H1 (cell line): ENCODE measurements around the gene KCTD17. TPM values are rescaled to one million over a fixed set of nuclear protein-coding genes. Genes with fewer than 3 reads are reported as not detected.

ENCODE experiments used
- CTCF ChIA-PET: fragments of 300-600 bp; sonication (Branson Sonifier 250); formaldehyde crosslinking; loops from one replicate; lab custom pipeline; 2021; ENCODE audit not compliant: partially characterized antibody; lab: Charles Lee
- POLR2A ChIA-PET: fragments of 300-600 bp; sonication (Branson Sonifier 250); formaldehyde crosslinking; loops from one replicate; lab custom pipeline; 2021; ENCODE audit warnings: inconsistent platforms; ENCODE audit not compliant: partially characterized antibody; lab: Charles Lee
- DNase-seq, 2 experiments: peaks; one replicate each; pipeline versions ENCODE4 v3.0.0 to v3.0.0-alpha.2; 2010 to 2022; ENCODE audit warnings: low spot score in 2 of 2, low read depth in 1 of 2, mixed read lengths in 1 of 2
- FAIRE-seq: peaks from 2 replicates; lab custom pipeline; 2011; peaks lifted over from hg19 to GRCh38; lab: Jason Lieb, UNC
- H2AFZ ChIP-seq: 2 replicates; pipeline ENCODE4 v1.8.1; 2012; ENCODE audit warnings: low read length, inconsistent platforms
- H2AK5ac ChIP-seq: 2 replicates; pipeline ENCODE4 v1.6.1; 2013; ENCODE audit warnings: low read depth, low read length
- H2BK120ac ChIP-seq: replicated peaks from 2 replicates; pipeline ENCODE3; 2013; ENCODE audit warnings: low read depth, low read length, inconsistent platforms
- H2BK12ac ChIP-seq: 2 replicates; pipeline ENCODE4 v1.6.1; 2013; ENCODE audit warnings: low read depth, low read length
- H2BK15ac ChIP-seq: 2 replicates; pipeline ENCODE4 v1.6.1; 2013; ENCODE audit warnings: low read length
- H2BK20ac ChIP-seq: 2 replicates; pipeline ENCODE4 v1.6.1; 2013; ENCODE audit warnings: low read length
- H2BK5ac ChIP-seq: 2 replicates; pipeline ENCODE4 v1.6.1; 2013; ENCODE audit warnings: low read depth, low read length
- H3K14ac ChIP-seq: 2 replicates; pipeline ENCODE4 v1.6.1; 2013; ENCODE audit warnings: inconsistent platforms; ENCODE audit not compliant: insufficient read length
- H3K18ac ChIP-seq: 2 replicates; pipeline ENCODE4 v1.6.1; 2013; ENCODE audit warnings: low read length; ENCODE audit errors: extremely low read depth
- H3K23ac ChIP-seq: 2 replicates; pipeline ENCODE4 v1.6.1; 2013; ENCODE audit warnings: inconsistent platforms; ENCODE audit not compliant: insufficient read length
- H3K23me2 ChIP-seq: 2 replicates; pipeline ENCODE4 v1.6.1; 2013; ENCODE audit warnings: low read depth, low read length
- H3K27ac ChIP-seq: 2 replicates; pipeline ENCODE4 v1.6.1; 2011; ENCODE audit warnings: low read depth, low read length, inconsistent platforms
- H3K27me3 ChIP-seq, 4 experiments: replicated peaks in 1 of 4; 1 replicate in 1 of 4; 2 replicates in 3 of 4; pipeline versions ENCODE4 v1.6.1 to v1.8.1; 2011 to 2013; ENCODE audit warnings: low read length in 3 of 4, mild to moderate bottlenecking in 3 of 4, inconsistent platforms in 2 of 4, mixed read lengths in 2 of 4, moderate library complexity in 1 of 4; ENCODE audit not compliant: control insufficient read depth in 3 of 4, insufficient read depth in 3 of 4; ENCODE audit errors: extremely low read depth in 1 of 4
- H3K36me3 ChIP-seq, 4 experiments: 2 replicates each; pipeline versions ENCODE4 v1.6.1 to v1.8.1; 2011 to 2013; ENCODE audit warnings: mild to moderate bottlenecking in 4 of 4, low read length in 3 of 4, moderate library complexity in 2 of 4, control low read depth in 1 of 4, inconsistent platforms in 1 of 4; ENCODE audit not compliant: insufficient read depth in 4 of 4, control insufficient read depth in 2 of 4
- H3K4ac ChIP-seq: replicated peaks from 2 replicates; pipeline ENCODE3; 2013; ENCODE audit warnings: low read length, low read depth, mixed read lengths, inconsistent platforms; ENCODE audit not compliant: insufficient read length
- H3K4me1 ChIP-seq, 4 experiments: replicated peaks in 1 of 4; 1 replicate in 1 of 4; 2 replicates in 3 of 4; pipeline versions ENCODE4 v1.6.1 to v1.8.1; 2011 to 2013; ENCODE audit warnings: low read length in 3 of 4, inconsistent platforms in 2 of 4, mixed read lengths in 1 of 4; ENCODE audit not compliant: insufficient read depth in 4 of 4, control insufficient read depth in 3 of 4
- H3K4me2 ChIP-seq, 2 experiments: 2 replicates each; pipeline versions ENCODE4 v1.6.1 to v1.8.1; 2011 to 2013; ENCODE audit warnings: low read depth in 2 of 2, low read length in 2 of 2, control low read depth in 1 of 2, inconsistent platforms in 1 of 2, mild to moderate bottlenecking in 1 of 2; ENCODE audit not compliant: insufficient read depth in 1 of 2
- H3K4me3 ChIP-seq, 4 experiments: fragments of 200-600, 300-600 bp in 1 of 4; sonication (generic), shearing (Covaris generic), sonication (Bioruptor Twin) in 1 of 4; 2 replicates each; pipeline versions ENCODE4 v1.5.1 to v1.8.1; 2011 to 2016; ENCODE audit warnings: low read length in 4 of 4, low read depth in 3 of 4, control low read depth in 2 of 4, inconsistent platforms in 2 of 4, mild to moderate bottlenecking in 2 of 4, mixed read lengths in 1 of 4, moderate library complexity in 1 of 4; ENCODE audit not compliant: insufficient read depth in 2 of 4; ENCODE audit errors: extremely low read depth in 1 of 4
- H3K56ac ChIP-seq: replicated peaks from 2 replicates; pipeline ENCODE3; 2013; ENCODE audit warnings: low read depth, mild to moderate bottlenecking, mixed read lengths, low read length, inconsistent platforms; ENCODE audit not compliant: insufficient read length
- H3K79me1 ChIP-seq: 2 replicates; pipeline ENCODE4 v1.6.1; 2013; ENCODE audit warnings: low read depth, low read length, control low read depth
- H3K79me2 ChIP-seq, 2 experiments: 2 replicates each; pipeline versions ENCODE4 v1.6.1 to v1.8.1; 2012 to 2013; ENCODE audit warnings: low read length in 2 of 2, mild to moderate bottlenecking in 2 of 2, inconsistent platforms in 1 of 2; ENCODE audit not compliant: insufficient read depth in 2 of 2, control insufficient read depth in 1 of 2
- H3K9ac ChIP-seq, 4 experiments: replicated peaks in 1 of 4; 1 replicate in 1 of 4; 2 replicates in 3 of 4; pipeline versions ENCODE4 v1.6.1 to v1.8.1; 2011 to 2013; ENCODE audit warnings: low read depth in 3 of 4, low read length in 3 of 4, control low read depth in 2 of 4, mild to moderate bottlenecking in 2 of 4, moderate library complexity in 2 of 4, inconsistent platforms in 1 of 4; ENCODE audit errors: extremely low read depth in 1 of 4
- H3K9me3 ChIP-seq, 2 experiments: 2 replicates each; pipeline versions ENCODE4 v1.6.1 to v1.8.1; 2012 to 2013; ENCODE audit warnings: mild to moderate bottlenecking in 2 of 2, moderate library complexity in 2 of 2, control low read depth in 1 of 2, inconsistent platforms in 1 of 2, low read depth in 1 of 2, low read length in 1 of 2, mixed read lengths in 1 of 2; ENCODE audit not compliant: insufficient read depth in 2 of 2
- H4K20me1 ChIP-seq, 2 experiments: replicated peaks in 1 of 2; 2 replicates each; pipeline versions ENCODE3 to v1.8.1; 2011 to 2013; ENCODE audit warnings: inconsistent platforms in 2 of 2, low read length in 2 of 2, mild to moderate bottlenecking in 1 of 2; ENCODE audit not compliant: insufficient read depth in 2 of 2, control insufficient read depth in 1 of 2
- H4K5ac ChIP-seq: 2 replicates; pipeline ENCODE4 v1.6.1; 2013; ENCODE audit warnings: low read length, low read depth, mixed read lengths, inconsistent platforms; ENCODE audit not compliant: insufficient read length
- H4K8ac ChIP-seq: 2 replicates; pipeline ENCODE4 v1.8.0; 2013; ENCODE audit warnings: mild to moderate bottlenecking, moderate library complexity, low read length, inconsistent platforms; ENCODE audit not compliant: insufficient read depth; ENCODE audit errors: extremely low read depth
- H4K91ac ChIP-seq: replicated peaks from 2 replicates; pipeline ENCODE3; 2013; ENCODE audit warnings: low read length, mixed read lengths, inconsistent platforms; ENCODE audit not compliant: insufficient read length
- BCL11A ChIP-seq, 2 experiments: IDR thresholded peaks; one replicate each; pipeline ENCODE4 v1.6.1; 2011; ENCODE audit warnings: low read depth in 2 of 2, low read length in 2 of 2, mild to moderate bottlenecking in 2 of 2
- CBX5 ChIP-seq: fragments of 300-800, 300-1000 bp; sonication (generic); IDR thresholded peaks from 2 replicates; pipeline ENCODE4 v1.7.1; 2016; ENCODE audit warnings: antibody characterized with exemption, low read length, low read depth
- FOSL1 ChIP-seq: IDR thresholded peaks from 2 replicates; pipeline ENCODE4 v1.6.1; 2011; ENCODE audit warnings: mild to moderate bottlenecking, low read depth, low read length, moderate library complexity; ENCODE audit not compliant: insufficient read depth
- HDAC2 ChIP-seq, 2 experiments: fragments of 300-600 bp in 1 of 2; sonication (generic) in 1 of 2; IDR thresholded peaks; 2 replicates each; pipeline ENCODE4 v1.6.1; 2011 to 2012; ENCODE audit warnings: low read depth in 2 of 2, low read length in 2 of 2, mild to moderate bottlenecking in 2 of 2, moderate library complexity in 2 of 2, borderline replicate concordance in 1 of 2, inconsistent platforms in 1 of 2
- POU5F1 ChIP-seq: IDR thresholded peaks from 2 replicates; pipeline ENCODE4 v1.6.1; 2011; ENCODE audit warnings: low read depth, mild to moderate bottlenecking, low read length, moderate library complexity
- SIRT6 ChIP-seq: IDR thresholded peaks from one replicate; pipeline ENCODE4 v1.7.1; 2012; ENCODE audit warnings: low read length, inconsistent platforms
- SP1 ChIP-seq: IDR thresholded peaks from 2 replicates; pipeline ENCODE4 v1.6.1; 2011; ENCODE audit warnings: low read depth, low read length
- TEAD4 ChIP-seq: IDR thresholded peaks from 2 replicates; pipeline ENCODE4 v1.6.1; 2012; ENCODE audit warnings: low read depth, low read length, inconsistent platforms, mixed read lengths
- USF2 ChIP-seq: IDR thresholded peaks from 2 replicates; pipeline ENCODE4 v1.6.1; 2011; ENCODE audit warnings: low read length, improper control_type of control experiment
- WGBS, 2 experiments: shearing (Covaris generic) in 1 of 2; methylation state at CpG; one replicate each; pipeline versions ENCODE4 v1.1.6 to v1.1.7; 2013 to 2015; ENCODE audit warnings: low lambda C conversion rate in 2 of 2, mixed read lengths in 2 of 2, inconsistent platforms in 1 of 2, low coverage in 1 of 2, missing lambda C conversion rate in 1 of 2; ENCODE audit not compliant: insufficient replicate concordance in 2 of 2, insufficient coverage in 1 of 2, insufficient read length in 1 of 2; ENCODE audit errors: extremely low coverage in 1 of 2, missing lambda C conversion rate in 1 of 2; 5-methylcytosine and 5-hydroxymethylcytosine counted together
- polyA plus RNA-seq, 7 experiments: library from polyadenylated mRNA; depleted of rRNA in 3 of 7; stranded (reverse) in 5 of 7; unstranded in 2 of 7; fragments of >200 nt in 5 of 7; fragments of 200-250 nt in 2 of 7; gene quantifications; 1 replicate in 5 of 7; 2 replicates in 1 of 7; 4 replicates in 1 of 7; pipeline versions ENCODE4 v1.2.1 to v1.2.3, GENCODE V29; 2011 to 2013; ENCODE audit warnings: missing spikeins in 2 of 7, mixed read lengths in 2 of 7
- total RNA-seq: library from RNA; stranded (reverse); fragmentation: NEBNext Ultra II Directional; extraction: Animal tissue kit (Norgen Biotek cat#: 25700); gene quantifications from 2 replicates; pipeline ENCODE4 v1.2.1, GENCODE V29; 2021

Gene KCTD17
- total and polyA plus RNA-seq, 2 of the 8 experiments (the other 6 are each of a cell fraction or from before 2014, with no cell fraction given), result 39.4 to 44.0 TPM

- Histone ChIP-seq H3K4ac (no peak overlapping the region), H3K23ac (no peak overlapping the region), H2BK120ac (no peak overlapping the region), H2AK5ac (no peak overlapping the region), H2BK5ac (no peak overlapping the region), H3K9me3 (no peaks in the 10 kb centered on the region), H4K5ac (no peak overlapping the region), H3K27me3 (no peaks in the 10 kb centered on the region), H2AFZ (no peak overlapping the region), H4K91ac (no peak overlapping the region), H4K8ac (no peak overlapping the region), H3K56ac (no peak overlapping the region), H3K23me2 (no peaks in the 10 kb centered on the region), H3K4me3 (no peak overlapping the region), H3K79me1 (peaks cover 4% of the 10 kb centered on the region; the same call in 1 of the 2 replicates), H3K9ac (no peak overlapping the region), H3K79me2 (no peaks in the 10 kb centered on the region; a peak in 1 of 4 replicates), H2BK15ac (no peak overlapping the region), H3K27ac (no peak overlapping the region), H2BK20ac (no peak overlapping the region), H3K18ac (no peak overlapping the region), H3K14ac (no peak overlapping the region), H3K4me2 (no peak overlapping the region), H4K20me1 (peaks cover 4 to 20% of the 10 kb centered on the region in 2 experiments), H3K4me1 (peaks cover 0 to 11% (median 6%) of the 10 kb centered on the region in 4 experiments; a peak in 5 of 7 replicates), H3K36me3 (peaks cover 3 to 51% (median 20%) of the 10 kb centered on the region in 4 experiments), H2BK12ac (no peak overlapping the region)
- TF ChIP-seq SP1 (no peak), CBX5 (no peak), USF2 (no peak), TEAD4 (no peak), POU5F1 (no peak), SIRT6 (no peak), BCL11A (IDR thresholded peaks at IDR 0.05; ENCODE audit: low read depth in 2 of 2, low read length in 2 of 2) (no peak), HDAC2 (IDR thresholded peaks at IDR 0.05; ENCODE audit: borderline replicate concordance in 1 of 2, low read depth in 2 of 2, low read length in 2 of 2) (no peak), FOSL1 (no peak)
- WGBS, 2 experiments, result 90% methylated on average over 22 of the region's 22 CpGs; no CpG with 5 or more reads in 1 of the 2 experiments
- FAIRE-seq (no peak), DNase-seq (no peak)
- ChIA-PET CTCF (interaction anchor here (1.0 to 5.7 kb wide), 9 partner anchors 8 to 172 kb away, joined by 3 to 56 read pairs (median 4); partner anchors contain the start of genes MPST and TST), POLR2A (interaction anchor here (1.5 to 5.0 kb wide), 3 partner anchors 10 to 15 kb away, joined by 3 to 33 read pairs (median 13); partner anchors contain the start of genes MPST and TST)
Measured at GRCh38 chr22:37028692-37029674, 22.6 kb upstream of the KCTD17 start.
